Kidney epithelial cell (primary cell): Measurements from ENCODE around the gene SLC48A1. TPM values are rescaled to one million over a fixed set of nuclear protein-coding genes. Genes with fewer than 3 reads are reported as not detected.

ENCODE experiments used
- DNase-seq: peaks from one replicate; pipeline ENCODE4 v3.0.0-alpha.2; 2010; ENCODE audit warnings: low read depth
- H3K27me3 ChIP-seq: 2 replicates; pipeline ENCODE4 v1.6.0; 2011; ENCODE audit warnings: low read length; ENCODE audit not compliant: control insufficient read depth, insufficient read depth
- H3K36me3 ChIP-seq: 2 replicates; pipeline ENCODE4 v1.5.1; 2011; ENCODE audit warnings: low read length; ENCODE audit not compliant: control insufficient read depth, insufficient read depth
- H3K4me3 ChIP-seq: 2 replicates; pipeline ENCODE4 v1.5.1; 2011; ENCODE audit warnings: low read depth, mild to moderate bottlenecking, control low read depth, low read length
- total RNA-seq: library from RNA; depleted of rRNA; stranded (reverse); fragments of >200 nt; gene quantifications from 2 replicates; pipeline ENCODE4 v1.2.3, GENCODE V29; 2015
- TF ChIP-seq, protein P1 (sequence below): IDR thresholded peaks from 2 replicates; pipeline ENCODE4 v1.5.1; 2011; ENCODE audit warnings: mild to moderate bottlenecking, moderate library complexity, low read length, control low read depth, inconsistent platforms; ENCODE audit not compliant: insufficient read depth, poor library complexity, severe bottlenecking

The SLC48A1 gene
- total RNA-seq, 1 donor from 2014 or later = 26.5 TPM

GRCh38 chr12:47736877-47737676, 36.0 kb upstream of the SLC48A1 start:
- Histone ChIP-seq H3K36me3 (no peaks in the 10 kb centered on the region), H3K4me3 (no peak overlapping the region), H3K27me3 (peaks cover 3% of the 10 kb centered on the region)
- DNase-seq = no peak
- TF ChIP-seq, protein P1, sequence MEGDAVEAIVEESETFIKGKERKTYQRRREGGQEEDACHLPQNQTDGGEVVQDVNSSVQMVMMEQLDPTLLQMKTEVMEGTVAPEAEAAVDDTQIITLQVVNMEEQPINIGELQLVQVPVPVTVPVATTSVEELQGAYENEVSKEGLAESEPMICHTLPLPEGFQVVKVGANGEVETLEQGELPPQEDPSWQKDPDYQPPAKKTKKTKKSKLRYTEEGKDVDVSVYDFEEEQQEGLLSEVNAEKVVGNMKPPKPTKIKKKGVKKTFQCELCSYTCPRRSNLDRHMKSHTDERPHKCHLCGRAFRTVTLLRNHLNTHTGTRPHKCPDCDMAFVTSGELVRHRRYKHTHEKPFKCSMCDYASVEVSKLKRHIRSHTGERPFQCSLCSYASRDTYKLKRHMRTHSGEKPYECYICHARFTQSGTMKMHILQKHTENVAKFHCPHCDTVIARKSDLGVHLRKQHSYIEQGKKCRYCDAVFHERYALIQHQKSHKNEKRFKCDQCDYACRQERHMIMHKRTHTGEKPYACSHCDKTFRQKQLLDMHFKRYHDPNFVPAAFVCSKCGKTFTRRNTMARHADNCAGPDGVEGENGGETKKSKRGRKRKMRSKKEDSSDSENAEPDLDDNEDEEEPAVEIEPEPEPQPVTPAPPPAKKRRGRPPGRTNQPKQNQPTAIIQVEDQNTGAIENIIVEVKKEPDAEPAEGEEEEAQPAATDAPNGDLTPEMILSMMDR = no peak

DNA sequence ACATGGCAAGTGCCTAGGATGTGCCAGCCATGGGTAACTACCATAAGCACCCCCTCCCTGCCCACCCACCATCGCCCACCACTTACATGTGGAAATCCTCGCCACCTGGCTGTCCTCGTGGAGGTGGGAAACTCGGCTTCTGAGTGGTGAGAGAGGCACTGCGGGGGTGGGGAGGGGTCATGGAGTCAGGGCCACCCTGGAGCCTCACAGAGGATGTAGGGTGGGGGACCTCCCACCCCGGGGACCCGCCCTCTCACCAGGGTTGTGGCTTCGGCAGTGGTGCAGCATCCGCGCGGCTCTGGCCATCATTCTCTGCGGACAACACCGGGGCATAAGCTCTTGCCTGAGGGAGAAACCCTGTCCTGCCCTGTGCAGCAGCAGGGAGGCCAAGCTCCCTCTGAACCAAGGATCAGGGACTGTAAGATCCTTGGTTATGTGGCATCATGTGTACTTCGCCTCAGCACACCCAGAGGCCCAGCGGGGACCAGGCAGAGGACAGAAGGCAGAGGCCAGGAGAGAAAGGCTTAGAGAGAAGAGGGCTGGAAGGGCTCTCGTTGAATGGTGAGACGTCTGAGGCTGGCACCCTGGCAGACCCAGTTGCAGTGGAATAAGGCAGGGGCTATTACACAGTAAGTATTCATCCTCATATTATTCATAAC, 35.0 kb upstream of the SLC48A1 start:
- Histone ChIP-seq H3K36me3 (no peaks in the 10 kb centered on the region), H3K4me3 (no peak overlapping the region), H3K27me3 (peaks cover 3% of the 10 kb centered on the region)
- TF ChIP-seq, protein P1 = no peak
- DNase-seq = no peak

- H3K4me3 ChIP-seq = no peak overlapping the region
- no peak for DNase-seq
- TF ChIP-seq, protein P1 = no peak
- peaks cover under 1% of the 10 kb centered on the region for H3K27me3 ChIP-seq
- H3K36me3 ChIP-seq = no peaks in the 10 kb centered on the region
These were observed 33.7 kb upstream of the SLC48A1 start for GRCh38 chr12:47739297-47739696.

DNA sequence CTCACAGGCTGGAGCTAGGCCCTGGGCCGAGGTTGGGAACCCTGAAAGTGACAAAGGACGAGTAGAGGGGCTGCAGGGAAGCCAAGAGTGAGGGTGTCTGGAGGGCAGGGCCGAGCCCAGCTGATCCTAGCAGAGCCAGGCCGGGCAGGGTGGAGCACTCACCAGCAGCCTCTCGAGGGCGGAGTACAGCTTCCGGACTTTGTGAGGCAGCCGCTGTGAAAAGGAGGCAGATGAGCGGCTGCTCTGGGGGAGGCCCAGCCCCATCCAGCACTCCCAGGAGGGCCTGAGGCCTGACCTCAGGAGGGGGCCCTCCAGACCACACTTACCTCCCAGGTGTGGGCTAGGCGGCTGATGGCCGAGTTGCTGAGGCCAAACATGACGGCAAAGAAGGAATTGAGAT, 33.1 kb upstream of the SLC48A1 start:
- DNase-seq = no peak
- TF ChIP-seq, protein P1 = no peak
- Histone ChIP-seq H3K36me3 (no peaks in the 10 kb centered on the region), H3K27me3 (peaks cover 5% of the 10 kb centered on the region), H3K4me3 (no peak overlapping the region)

- TF ChIP-seq, protein P1 = no peak
- Histone ChIP-seq H3K4me3 (no peak overlapping the region), H3K36me3 (no peaks in the 10 kb centered on the region), H3K27me3 (peaks cover 8% of the 10 kb centered on the region)
- DNase-seq = no peak
These were observed 32.3 kb upstream of the SLC48A1 start for GRCh38 chr12:47740606-47741339.
